ENCODE results near the gene PIGR.

PIGR gene

GRCh38 chr1:206885341-206886060, 60.8 kb downstream of the PIGR start:
- no peak for DNase-seq

DNA sequence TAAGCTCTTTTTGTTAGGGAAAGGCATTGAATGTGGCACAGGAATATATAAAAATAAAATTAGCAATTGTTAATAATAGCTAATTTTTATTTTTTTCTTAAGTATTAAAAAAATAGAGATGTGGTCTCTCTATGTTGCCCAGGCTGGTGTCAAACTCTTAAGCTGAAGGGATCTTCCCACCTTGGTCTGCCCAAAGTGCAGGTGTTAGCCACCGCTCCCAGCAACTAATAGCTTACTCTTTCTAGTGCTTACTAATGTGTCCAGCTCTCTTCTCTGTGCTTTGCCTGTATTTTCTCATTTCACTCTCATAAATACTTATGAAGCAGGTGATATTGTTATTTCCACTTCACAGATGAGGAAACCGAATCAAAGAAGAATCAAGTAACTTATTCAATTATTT, 62.4 kb downstream of the PIGR start:
- no peak for DNase-seq

DNA sequence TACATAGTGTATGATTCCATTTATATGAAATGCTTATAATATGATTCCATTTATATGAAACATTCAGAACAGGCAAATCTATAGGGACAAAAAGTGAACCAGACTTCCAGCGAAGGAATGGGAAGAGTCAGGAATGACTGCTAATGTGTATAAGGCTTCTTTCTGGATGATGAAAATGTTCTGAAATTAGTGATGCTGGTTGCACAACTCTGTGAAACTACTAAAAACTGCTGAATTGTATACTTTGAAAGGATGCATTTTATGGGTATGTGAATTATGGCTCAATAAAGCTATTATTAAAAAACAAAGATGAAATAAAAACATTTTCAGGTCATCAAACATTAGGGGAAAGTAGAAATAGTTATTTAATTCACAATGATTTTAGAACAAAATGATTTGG, 63.1 kb downstream of the PIGR start:
- DNase-seq, result no peak

GRCh38 chr1:206882555-206882954, 63.7 kb downstream of the PIGR start:
- DNase-seq, result no peak

DNA sequence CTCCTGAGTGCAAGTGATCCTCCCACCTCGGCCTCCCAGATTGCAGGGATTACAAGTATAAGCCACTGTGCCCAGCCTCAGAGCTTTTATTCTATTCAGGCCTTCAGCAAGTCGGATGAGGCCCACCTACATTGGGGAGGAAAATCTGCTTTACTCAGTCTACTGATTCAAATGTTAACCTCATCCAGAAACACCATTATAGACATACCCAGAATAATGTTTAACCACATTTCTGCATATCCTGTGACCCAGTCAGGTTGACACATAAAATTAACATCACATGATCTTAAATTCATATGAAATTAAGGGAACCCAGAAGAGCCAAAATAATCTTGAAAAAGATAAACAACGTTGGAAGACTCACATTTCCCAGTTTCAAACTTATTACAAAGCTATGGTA, 66.0 kb downstream of the PIGR start:
- DNase-seq, result no peak

All from CD4-positive, alpha-beta T cell treated with Interleukin-21 for 1 hour (primary cell).